GM21737 (cell line): ENCODE data around the gene ALDH1L1.
"Not testable (repeated sequence)": the region's sequence is repeated elsewhere in the genome, so short reads cannot be mapped to it uniquely, and the experiment has no call there.

Experiments used
- ATAC-seq: cut with Tn5 transposase; IDR thresholded peaks from one replicate; pipeline ENCODE4 v1.9.1; 2021; ENCODE audit warnings: mild to moderate bottlenecking, moderate library complexity; ENCODE audit not compliant: unreplicated experiment

The ALDH1L1 gene

GRCh38 chr3:126108676-126109050, 71.7 kb downstream of the ALDH1L1 start:
- ATAC-seq, result no peak

- ATAC-seq, result no peak
Observed at GRCh38 chr3:126107957-126108675, 72.3 kb downstream of the ALDH1L1 start.

- no peak for ATAC-seq
Observed at GRCh38 chr3:126107203-126107939, 73.0 kb downstream of the ALDH1L1 start.

- ATAC-seq, result no peak
Observed at GRCh38 chr3:126106336-126107202, 73.8 kb downstream of the ALDH1L1 start.

- no peak for ATAC-seq
Observed at GRCh38 chr3:126105691-126106187, 74.6 kb downstream of the ALDH1L1 start.

GRCh38 chr3:126104742-126105605, 75.4 kb downstream of the ALDH1L1 start:
- no peak for ATAC-seq

GRCh38 chr3:126104028-126104635, 76.3 kb downstream of the ALDH1L1 start:
- ATAC-seq, result no peak

- ATAC-seq, result no peak
Observed at GRCh38 chr3:126103121-126104027, 77.0 kb downstream of the ALDH1L1 start.

- no peak for ATAC-seq
Observed at GRCh38 chr3:126102530-126102951, 77.8 kb downstream of the ALDH1L1 start.

GRCh38 chr3:126102011-126102410, 78.4 kb downstream of the ALDH1L1 start:
- no peak for ATAC-seq

- ATAC-seq, result no peak
Observed at GRCh38 chr3:126101521-126101982, 78.8 kb downstream of the ALDH1L1 start.

- ATAC-seq, result no peak
Observed at GRCh38 chr3:126100634-126101301, 79.6 kb downstream of the ALDH1L1 start.

GRCh38 chr3:126100269-126100633, 80.1 kb downstream of the ALDH1L1 start:
- no peak for ATAC-seq

GRCh38 chr3:126098391-126098858, 82.0 kb downstream of the ALDH1L1 start:
- no peak for ATAC-seq

GRCh38 chr3:126097801-126098200, 82.6 kb downstream of the ALDH1L1 start:
- no peak for ATAC-seq

- not testable (repeated sequence) for ATAC-seq
Observed at GRCh38 chr3:126096274-126096673, 84.1 kb downstream of the ALDH1L1 start.

GRCh38 chr3:126092128-126092527, 88.3 kb downstream of the ALDH1L1 start:
- not testable (repeated sequence) for ATAC-seq

GRCh38 chr3:126087552-126088175, 92.7 kb downstream of the ALDH1L1 start:
- ATAC-seq, result no peak
